Cardiac muscle cell (in vitro differentiated cells and primary cell): ENCODE data around the gene ZBED1. TPM values are rescaled to one million over a fixed set of nuclear protein-coding genes. Genes with fewer than 3 reads are reported as not detected.
"Not testable (repeated sequence)": the region's sequence is repeated elsewhere in the genome, so short reads cannot be mapped to it uniquely, and the experiment has no call there.

ENCODE experiments used
- DNase-seq, 2 donors: peaks; one replicate each; pipeline versions ENCODE4 v3.0.0 to v3.0.0-alpha.2; 2010 to 2017; ENCODE audit warnings: low read depth in 1 of 2, low spot score in 1 of 2
- H3K27ac ChIP-seq: fragments of 200-600 bp; sonication (generic); 2 replicates; pipeline ENCODE4 v1.5.1; 2016
- H3K27me3 ChIP-seq: fragments of 200-600 bp; sonication (generic); 2 replicates; pipeline ENCODE4 v1.6.0; 2016; ENCODE audit warnings: control low read depth
- H3K36me3 ChIP-seq: fragments of 200-600 bp; sonication (generic); 2 replicates; pipeline ENCODE4 v1.5.1; 2016; ENCODE audit warnings: control low read depth
- H3K4me1 ChIP-seq: fragments of 200-600 bp; sonication (generic); 2 replicates; pipeline ENCODE4 v1.8.1; 2017; ENCODE audit warnings: low read depth, mild to moderate bottlenecking, mixed run types
- H3K4me3 ChIP-seq: fragments of 200-600 bp; sonication (generic); 2 replicates; pipeline ENCODE4 v1.5.1; 2016; ENCODE audit warnings: mild to moderate bottlenecking
- H3K9me3 ChIP-seq: fragments of 200-600 bp; sonication (generic); 2 replicates; pipeline ENCODE4 v1.5.1; 2017; ENCODE audit warnings: low read depth, mild to moderate bottlenecking, control low read depth
- CTCF ChIP-seq: IDR thresholded peaks from 2 replicates; pipeline ENCODE4 v1.5.1; 2012; ENCODE audit warnings: low read depth, mild to moderate bottlenecking, low read length
- polyA plus RNA-seq: library from polyadenylated mRNA; unstranded; fragments of >200 nt; fragmentation: Nextera tagmentation; extraction: Ambion mirVana; gene quantifications from 2 replicates; pipeline ENCODE4 v1.2.1, GENCODE V29; 2016
- total RNA-seq: library from RNA; depleted of rRNA; stranded (reverse); fragments of >200 nt; gene quantifications from 2 replicates; pipeline ENCODE4 v1.2.3, GENCODE V29; 2016

Gene ZBED1
- total and polyA plus RNA-seq, 2 experiments from 2014 or later = 21.0 to 32.3 TPM

DNA sequence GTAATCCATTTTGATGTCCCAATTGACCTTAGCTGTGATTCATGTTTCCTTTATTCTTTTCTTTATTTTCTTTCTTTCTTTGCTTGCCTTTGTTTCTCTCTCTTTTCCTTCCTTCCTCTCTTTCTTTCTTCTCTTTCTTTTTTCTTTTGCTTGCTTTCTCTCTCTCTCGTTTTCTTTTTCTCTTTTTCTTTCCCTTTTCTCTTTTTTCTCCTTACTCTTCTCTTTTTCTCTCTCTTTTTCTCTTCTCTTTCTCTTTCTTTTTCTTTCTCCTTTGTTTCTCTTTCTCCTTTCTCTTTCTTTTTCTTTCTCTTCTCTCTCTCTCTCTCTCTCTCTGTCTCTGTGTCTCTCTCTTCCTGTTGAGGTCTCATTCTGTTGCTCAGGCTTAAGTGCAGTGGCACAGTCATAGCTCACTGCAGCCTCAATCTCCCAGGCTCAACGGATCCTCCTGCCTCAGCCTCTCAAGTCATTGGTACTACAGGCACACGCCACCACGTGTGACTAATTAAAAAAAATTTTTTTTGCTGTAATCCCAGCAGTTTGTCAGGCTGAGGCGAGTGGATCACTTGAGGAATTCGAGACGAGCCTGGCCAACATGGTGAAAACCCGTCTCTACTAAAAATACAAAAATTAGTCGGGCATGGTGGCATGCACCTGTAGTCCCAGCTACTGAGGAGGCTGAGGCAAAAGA, 8.0 kb upstream of the ZBED1 start:
- Histone ChIP-seq H3K4me3 (no peak overlapping the region), H3K4me1 (no peaks in the 10 kb centered on the region), H3K9me3 (no peaks in the 10 kb centered on the region), H3K27me3 (no peaks in the 10 kb centered on the region), H3K27ac (no peak overlapping the region), H3K36me3 (no peaks in the 10 kb centered on the region)
- TF ChIP-seq CTCF = no peak
- no peak for DNase-seq

DNA sequence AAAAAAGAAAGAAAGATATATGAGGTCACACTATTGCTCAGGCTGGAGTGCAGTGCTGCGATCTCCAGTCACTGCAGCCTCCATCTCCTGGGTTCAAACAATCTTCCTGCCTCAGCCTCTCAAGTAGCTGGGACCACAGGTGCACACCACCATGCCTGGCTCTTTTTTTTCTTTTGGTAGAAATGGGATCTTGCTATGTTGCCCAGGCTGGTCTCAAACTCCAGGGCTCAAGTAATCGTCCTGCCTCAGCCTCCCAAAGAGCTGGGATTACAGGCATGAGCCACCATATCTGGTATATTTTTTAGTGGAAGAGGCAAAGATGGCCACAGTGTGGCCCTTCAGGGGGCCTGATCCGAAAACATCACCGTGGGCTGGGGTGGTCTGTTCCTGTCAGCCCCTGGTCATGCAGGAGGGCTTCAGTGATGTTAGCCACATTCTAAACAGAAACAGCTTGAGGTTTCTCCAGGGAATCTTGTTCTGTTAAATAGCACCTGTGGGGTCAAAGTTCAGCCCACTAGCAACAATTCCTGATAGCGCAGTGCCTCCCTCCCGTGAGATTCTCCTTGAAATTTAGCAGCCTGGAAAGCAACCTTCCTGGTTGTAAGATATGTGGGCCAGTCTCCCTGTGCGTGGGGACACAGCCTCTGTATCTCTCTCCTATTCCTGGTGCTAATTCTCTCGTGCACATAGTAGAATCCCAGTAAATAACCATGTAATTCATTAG, 7.3 kb upstream of the ZBED1 start:
- Histone ChIP-seq H3K9me3 (no peaks in the 10 kb centered on the region), H3K27ac (no peak overlapping the region), H3K36me3 (no peaks in the 10 kb centered on the region), H3K27me3 (no peaks in the 10 kb centered on the region), H3K4me3 (no peak overlapping the region), H3K4me1 (no peaks in the 10 kb centered on the region)
- no peak for DNase-seq
- TF ChIP-seq CTCF = no peak

DNA sequence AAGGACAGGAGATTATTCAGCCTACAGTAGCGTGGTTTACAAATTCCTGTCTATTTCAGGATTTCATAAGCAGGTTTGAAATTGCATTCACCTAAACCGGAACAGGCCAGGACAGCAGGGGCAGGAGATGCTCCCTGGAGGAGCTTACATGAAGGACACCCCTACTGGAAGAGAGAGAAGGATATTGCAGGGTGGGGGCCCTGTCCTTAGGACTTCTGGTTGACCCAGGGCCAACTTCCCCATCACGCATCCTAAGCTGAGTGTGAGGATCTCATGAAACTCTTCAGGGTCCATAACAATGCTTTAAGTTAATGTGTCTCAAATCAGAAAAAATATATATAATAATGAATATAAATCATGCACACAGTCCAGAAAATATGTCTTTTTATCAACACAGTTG, 6.4 kb upstream of the ZBED1 start:
- Histone ChIP-seq H3K36me3 (no peaks in the 10 kb centered on the region), H3K4me3 (no peak overlapping the region), H3K4me1 (no peaks in the 10 kb centered on the region), H3K27me3 (no peaks in the 10 kb centered on the region), H3K27ac (no peak overlapping the region), H3K9me3 (no peaks in the 10 kb centered on the region)
- no peak for DNase-seq
- TF ChIP-seq CTCF = no peak

- not testable (repeated sequence) for DNase-seq, H3K9me3 ChIP-seq, H3K27ac ChIP-seq, H3K4me3 ChIP-seq, H3K27me3 ChIP-seq, H3K4me1 ChIP-seq, H3K36me3 ChIP-seq
Measured at GRCh38 chrX:2505341-2505740, 4.6 kb upstream of the ZBED1 start.

DNA sequence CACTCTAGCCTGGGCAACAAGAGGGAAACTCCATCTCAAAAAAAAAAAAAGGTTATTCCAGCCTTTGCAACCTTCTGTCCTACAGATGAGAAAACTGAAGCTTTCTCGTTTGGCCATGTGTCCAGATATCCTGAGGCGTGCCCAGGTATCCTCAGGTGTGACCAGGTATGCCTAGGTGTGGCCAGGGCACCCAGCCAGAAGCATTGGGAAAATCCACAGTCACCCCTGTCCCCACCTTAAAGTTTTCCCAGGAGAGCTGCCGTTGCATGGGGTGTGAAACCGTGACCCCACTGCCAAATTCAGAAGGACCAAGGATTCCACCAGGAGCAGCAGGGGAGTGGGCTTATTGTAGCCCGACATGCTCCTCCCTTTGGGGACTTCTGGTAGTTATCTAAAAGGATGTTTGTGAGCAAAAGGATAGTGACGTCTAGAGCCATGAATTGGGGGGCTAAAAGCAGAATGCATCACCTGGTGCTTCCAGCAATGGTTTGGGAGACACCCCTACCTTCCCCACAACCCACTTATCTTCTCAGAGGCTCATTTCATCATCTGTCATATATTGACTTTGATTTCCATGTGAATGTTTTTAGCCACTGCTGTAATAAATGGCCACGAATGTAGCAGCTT, 4.0 kb upstream of the ZBED1 start:
- H3K36me3 ChIP-seq = no peaks in the 10 kb centered on the region
- DNase-seq = no peak
- no peaks in the 10 kb centered on the region for H3K27me3 ChIP-seq
- no peaks in the 10 kb centered on the region for H3K4me1 ChIP-seq
- H3K4me3 ChIP-seq = no peak overlapping the region
- no peaks in the 10 kb centered on the region for H3K9me3 ChIP-seq
- H3K27ac ChIP-seq = no peak overlapping the region
- TF ChIP-seq CTCF = no peak
